ENCODE results near the gene ZBTB25.

DNA sequence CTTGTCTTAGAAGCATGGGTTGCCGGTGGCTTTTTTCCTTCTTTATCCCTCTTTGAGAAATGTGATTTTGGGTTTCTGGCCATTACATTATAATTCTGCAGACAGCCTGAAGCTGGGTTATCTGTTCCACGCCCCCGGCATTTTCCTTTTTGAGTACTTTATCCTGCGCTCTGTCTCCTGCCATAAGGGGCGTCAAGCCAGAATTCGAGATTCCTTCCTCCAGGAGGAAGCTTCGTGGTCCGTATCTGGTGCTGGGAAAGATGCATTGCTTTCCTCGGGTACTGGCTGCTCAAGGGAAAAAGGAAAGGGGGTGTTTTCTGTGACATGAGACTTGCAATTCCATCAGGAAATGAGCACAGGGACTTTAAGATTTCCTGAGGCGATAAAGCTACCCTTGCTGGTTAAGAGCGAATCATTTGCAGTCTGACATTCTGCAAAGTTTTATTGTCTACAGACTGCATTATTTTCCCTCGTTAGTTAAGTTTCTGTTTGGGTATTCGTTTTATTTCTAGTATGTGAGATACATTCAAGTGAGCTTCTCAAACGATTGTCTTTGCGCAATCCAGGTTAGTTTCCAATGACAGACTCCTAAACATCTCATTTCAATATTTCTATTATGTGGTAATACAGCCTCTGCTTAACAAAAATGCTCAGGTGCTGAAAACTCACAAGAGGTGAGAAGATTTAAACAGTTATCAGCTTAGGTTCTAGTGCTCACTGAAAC lies 37.6 kb downstream of the ZBTB25 start:
- TF ChIP-seq, protein P1, sequence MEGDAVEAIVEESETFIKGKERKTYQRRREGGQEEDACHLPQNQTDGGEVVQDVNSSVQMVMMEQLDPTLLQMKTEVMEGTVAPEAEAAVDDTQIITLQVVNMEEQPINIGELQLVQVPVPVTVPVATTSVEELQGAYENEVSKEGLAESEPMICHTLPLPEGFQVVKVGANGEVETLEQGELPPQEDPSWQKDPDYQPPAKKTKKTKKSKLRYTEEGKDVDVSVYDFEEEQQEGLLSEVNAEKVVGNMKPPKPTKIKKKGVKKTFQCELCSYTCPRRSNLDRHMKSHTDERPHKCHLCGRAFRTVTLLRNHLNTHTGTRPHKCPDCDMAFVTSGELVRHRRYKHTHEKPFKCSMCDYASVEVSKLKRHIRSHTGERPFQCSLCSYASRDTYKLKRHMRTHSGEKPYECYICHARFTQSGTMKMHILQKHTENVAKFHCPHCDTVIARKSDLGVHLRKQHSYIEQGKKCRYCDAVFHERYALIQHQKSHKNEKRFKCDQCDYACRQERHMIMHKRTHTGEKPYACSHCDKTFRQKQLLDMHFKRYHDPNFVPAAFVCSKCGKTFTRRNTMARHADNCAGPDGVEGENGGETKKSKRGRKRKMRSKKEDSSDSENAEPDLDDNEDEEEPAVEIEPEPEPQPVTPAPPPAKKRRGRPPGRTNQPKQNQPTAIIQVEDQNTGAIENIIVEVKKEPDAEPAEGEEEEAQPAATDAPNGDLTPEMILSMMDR (IDR thresholded peaks at IDR 0.05): peak; percentile 12 to 44 (median 38)
- no peak for TF ChIP-seq POLR2A (IDR thresholded peaks at IDR 0.05)
